GM18951 (cell line): Measurements from ENCODE around the gene RUSC1.
"Not testable (repeated sequence)": the region's sequence is repeated elsewhere in the genome, so short reads cannot be mapped to it uniquely, and the experiment has no call there.

ENCODE experiments used
- POLR2A ChIP-seq: IDR thresholded peaks from 4 replicates; pipeline ENCODE4 v1.6.1; 2011; ENCODE audit warnings: mild to moderate bottlenecking; ENCODE audit not compliant: insufficient read length, insufficient read depth; ENCODE audit errors: extremely low read depth
- in situ Hi-C: fragments of 300-500 bp; cut with MboI; formaldehyde crosslinking; loops from one replicate; pipeline ENCODE4 v1.12.0; 2022; ENCODE audit warnings: low sequenced_read_pairs, mixed read lengths, inconsistent platforms; ENCODE audit not compliant: unreplicated experiment

The RUSC1 gene

GRCh38 chr1:155285631-155286044 is 35.1 kb upstream of the RUSC1 start:
- in situ Hi-C loops = no loop called here
- TF ChIP-seq POLR2A = no peak

DNA sequence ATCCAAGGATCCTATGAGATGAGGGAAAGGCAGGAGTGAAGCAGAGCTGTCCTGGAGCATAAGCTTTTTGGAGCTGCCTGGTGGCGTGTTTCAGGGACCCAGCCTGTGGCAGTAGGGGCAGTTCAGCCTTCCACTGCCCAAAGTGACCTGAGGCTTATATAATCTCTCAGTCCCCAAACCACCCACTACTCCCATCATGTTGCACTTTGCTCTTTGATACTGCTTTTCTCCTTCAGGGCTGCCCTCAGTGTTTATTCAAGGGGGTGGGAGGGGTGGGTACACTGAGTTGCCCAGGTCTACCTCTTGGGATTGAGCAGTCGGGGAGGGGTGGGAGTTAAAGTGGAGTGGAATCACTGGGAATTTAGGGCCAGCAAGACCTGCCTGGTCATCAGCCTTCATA is 34.1 kb upstream of the RUSC1 start:
- in situ Hi-C loops = no loop called here
- TF ChIP-seq POLR2A = no peak

DNA sequence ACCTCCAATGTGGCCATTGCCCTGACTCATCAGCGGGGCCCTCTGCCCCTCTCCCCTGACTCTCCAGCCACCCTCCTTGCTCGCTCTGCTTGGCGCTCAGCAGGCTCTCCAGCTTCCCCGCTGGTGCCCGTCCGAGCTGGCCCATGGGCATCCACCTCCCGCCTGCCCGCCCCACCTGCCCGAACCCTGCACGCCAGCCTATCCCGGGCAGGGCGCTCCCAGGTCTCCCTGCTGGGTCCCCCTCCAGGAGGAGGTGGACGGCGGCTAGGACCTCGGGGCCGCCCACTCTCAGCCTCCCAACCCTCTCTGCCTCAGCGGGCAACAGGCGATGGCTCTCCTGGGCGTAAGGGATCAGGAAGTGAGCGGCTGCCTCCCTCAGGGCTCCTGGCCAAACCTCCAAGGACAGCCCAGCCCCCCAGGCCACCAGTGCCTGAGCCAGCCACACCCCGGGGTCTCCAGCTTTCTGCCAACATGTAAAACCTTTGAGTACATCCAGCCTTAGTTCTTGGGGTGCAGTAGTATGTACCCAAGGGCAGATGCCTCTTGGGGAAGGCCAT is 32.6 kb upstream of the RUSC1 start:
- in situ Hi-C loops = no loop called here
- TF ChIP-seq POLR2A = no peak

DNA sequence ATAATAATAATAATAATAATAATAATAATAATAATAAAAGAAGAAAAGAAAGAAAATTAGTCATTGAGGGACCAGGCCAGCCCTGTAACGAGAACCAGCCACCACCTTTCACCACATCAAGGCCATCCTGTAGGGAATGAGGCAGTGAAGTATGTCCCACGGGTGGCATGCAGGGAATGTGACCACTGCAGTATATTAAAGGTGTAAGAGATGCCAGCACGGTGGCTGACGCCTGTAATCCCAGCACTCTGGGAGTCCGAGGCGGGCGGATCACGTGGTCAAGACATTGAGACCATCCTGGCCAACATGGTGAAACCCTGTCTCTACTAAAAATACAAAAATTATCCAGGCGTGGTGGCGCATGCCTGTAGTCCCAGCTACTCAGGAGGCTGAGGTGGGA is 29.7 kb upstream of the RUSC1 start:
- in situ Hi-C loops = not testable (repeated sequence)

GRCh38 chr1:155293086-155293749 is 27.5 kb upstream of the RUSC1 start:
- in situ Hi-C loops = no loop called here
- TF ChIP-seq POLR2A = no peak

- in situ Hi-C loops = no loop called here
- no peak for TF ChIP-seq POLR2A
These were observed 26.0 kb upstream of the RUSC1 start for GRCh38 chr1:155294520-155295182.

DNA sequence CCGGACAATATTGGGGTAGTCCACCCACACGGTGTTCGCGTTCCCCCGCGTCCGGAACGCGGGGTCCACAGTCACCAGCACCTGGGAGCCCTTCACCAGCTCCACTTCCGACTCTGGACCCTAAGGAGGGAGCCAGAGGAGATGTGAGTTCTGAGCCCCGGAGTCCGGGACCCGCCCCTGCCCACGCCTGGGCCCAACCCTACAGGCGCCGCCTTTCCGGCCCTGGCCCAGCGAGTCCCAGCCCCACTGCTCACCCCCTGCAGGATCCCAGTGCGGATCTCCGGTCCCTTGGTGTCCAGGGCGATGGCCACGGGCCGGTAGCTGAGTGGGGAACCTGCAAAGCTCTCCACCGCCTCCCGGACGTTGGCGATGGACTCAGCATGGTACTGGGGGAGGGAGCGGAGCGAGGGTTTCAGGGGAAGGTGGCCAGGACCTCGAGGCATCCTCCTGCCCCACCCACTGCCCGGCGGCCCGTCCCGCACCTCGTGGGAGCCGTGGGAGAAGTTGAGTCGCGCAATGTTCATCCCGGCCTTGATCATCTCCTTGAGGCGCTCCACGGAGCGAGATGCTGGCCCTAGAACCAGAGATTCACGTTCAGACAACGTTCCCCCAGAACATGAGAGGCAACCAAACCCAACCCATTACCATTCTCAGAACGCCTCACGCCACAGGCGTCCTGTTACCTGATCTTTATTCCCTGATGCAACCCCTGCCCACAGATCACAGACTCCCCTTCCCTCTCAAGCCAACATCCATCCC is 25.3 kb upstream of the RUSC1 start:
- no peak for TF ChIP-seq POLR2A
- in situ Hi-C loops = no loop called here

- in situ Hi-C loops = no loop called here
- no peak for TF ChIP-seq POLR2A
These were observed 24.8 kb upstream of the RUSC1 start for GRCh38 chr1:155295942-155296267.

DNA sequence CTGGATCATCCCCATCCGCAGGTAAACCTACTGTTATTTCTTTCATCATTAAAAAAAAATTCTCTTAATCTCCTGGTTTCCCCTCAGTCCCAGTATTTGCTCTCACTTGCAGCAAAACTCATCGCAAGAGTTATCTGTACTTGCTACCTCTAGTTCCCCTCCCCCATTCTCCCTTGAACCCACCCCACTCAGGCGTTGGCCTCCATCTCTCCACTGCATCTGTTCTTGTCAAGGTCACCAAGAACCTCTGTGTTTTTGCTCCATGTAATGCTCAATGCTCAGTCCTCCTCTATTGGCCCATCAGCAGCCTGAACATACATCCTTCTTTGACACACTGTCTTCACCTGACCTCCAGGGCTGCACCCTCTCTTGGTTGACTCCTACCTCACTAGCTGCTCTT is 24.0 kb upstream of the RUSC1 start:
- in situ Hi-C loops = no loop called here
- no peak for TF ChIP-seq POLR2A

DNA sequence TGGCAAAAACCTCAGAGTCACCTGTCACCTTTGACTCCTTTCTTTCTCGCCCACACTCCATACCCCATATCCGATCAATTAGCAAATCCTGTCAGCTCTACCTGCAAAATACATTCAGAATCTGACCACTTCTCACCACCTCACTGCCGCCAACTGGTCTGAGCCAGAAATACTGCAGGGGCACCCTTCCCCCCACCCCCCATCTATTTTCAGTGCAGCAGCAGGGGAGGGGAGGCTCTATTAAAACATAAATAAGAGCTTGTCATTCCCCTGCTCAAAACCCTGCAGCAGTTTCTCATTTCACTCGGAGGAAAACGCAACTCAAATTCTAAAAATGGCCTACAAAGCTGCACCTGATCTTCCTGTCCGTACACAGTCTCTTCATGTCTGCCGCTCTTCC is 23.3 kb upstream of the RUSC1 start:
- TF ChIP-seq POLR2A = no peak
- in situ Hi-C loops = no loop called here

DNA sequence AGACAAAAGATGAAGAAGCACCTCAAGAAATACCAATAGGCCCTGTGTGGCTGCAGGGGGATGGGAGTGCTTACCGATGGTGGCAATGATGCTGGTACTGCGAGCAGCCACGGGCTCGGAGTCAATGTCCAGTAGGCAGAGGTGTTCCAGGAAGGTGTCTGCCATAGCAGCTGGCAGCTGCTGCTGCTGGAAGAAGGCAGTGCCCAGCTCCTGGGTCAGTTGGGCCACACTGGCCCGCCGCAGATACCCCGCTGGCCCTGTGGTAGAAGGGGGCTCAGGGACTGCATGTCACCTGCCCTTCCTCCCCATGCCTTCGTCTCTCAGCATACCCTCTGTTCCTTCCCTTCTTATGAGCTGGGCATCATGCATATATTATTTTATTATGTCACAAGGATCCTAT is 20.7 kb upstream of the RUSC1 start:
- no peak for TF ChIP-seq POLR2A
- in situ Hi-C loops = no loop called here

DNA sequence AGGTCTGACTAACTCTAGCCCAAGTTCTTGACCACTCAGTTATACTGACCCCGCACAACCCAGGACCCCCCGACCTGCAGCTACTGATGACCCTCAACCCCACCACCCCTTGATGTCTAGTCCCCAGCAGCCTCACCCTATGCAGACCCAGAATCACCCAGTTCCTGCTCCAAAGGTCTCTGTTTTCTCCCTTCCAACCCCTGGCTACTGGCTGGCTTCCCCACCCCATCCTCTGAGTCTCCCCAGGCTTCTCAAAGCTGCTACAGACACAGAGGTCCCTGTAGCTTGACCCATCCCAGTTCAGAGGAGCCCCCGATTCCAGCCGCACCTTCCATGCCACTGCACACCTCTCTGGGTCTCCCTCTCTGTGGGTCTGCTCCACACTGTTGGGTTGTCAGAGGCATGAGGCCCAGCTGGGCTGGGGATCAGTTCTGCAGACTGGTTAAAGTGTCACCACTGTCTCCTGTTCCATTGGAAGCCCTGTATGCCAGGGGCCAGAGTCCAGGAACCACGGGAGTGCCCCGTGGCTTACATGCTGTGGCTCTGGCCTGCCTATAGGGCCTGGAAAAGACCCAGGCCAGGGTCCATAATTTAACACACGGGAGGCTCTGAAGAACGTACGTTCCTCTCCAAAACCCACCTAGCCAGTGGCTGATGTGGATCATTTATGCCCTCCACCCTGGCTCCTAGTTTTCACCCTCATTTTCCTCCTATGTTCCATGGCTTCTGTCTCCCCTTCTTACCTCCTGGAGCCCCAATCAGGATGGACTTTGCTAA is 20.0 kb upstream of the RUSC1 start:
- in situ Hi-C loops = no loop called here
- TF ChIP-seq POLR2A = no peak

- no peak for TF ChIP-seq POLR2A
- in situ Hi-C loops = no loop called here
These were observed 19.3 kb upstream of the RUSC1 start, which contains the start of gene PKLR for GRCh38 chr1:155301342-155301841. Gene PKLR, minus strand, starts transcription at chr1:155301438. Its CDS starts 43 bp downstream, at chr1:155301395.
